Tibial artery (tissue), 4 donors: ENCODE results near the gene CYP3A7.

Experiments
- DNase-seq, 2 donors: peaks; one replicate each; pipeline ENCODE4 v3.0.0-alpha.2; 2019
- H3K27ac ChIP-seq, 2 donors: fragments of 200-600 bp; sonication (generic) in 1 of 2; 1 replicate in 1 of 2; 2 replicates in 1 of 2; pipeline ENCODE4 v1.5.1; 2018 to 2019; ENCODE audit warnings: mild to moderate bottlenecking in 1 of 2
- H3K27me3 ChIP-seq, 2 donors: fragments of 200-600 bp; sonication (generic) in 1 of 2; one replicate each; pipeline versions ENCODE4 v1.5.1 to v1.6.0; 2016 to 2019
- H3K36me3 ChIP-seq, 3 donors: fragments of 200-600 bp; sonication (generic) in 2 of 3; one replicate each; pipeline ENCODE4 v1.5.1; 2016 to 2019; ENCODE audit warnings: mild to moderate bottlenecking in 2 of 3
- H3K4me1 ChIP-seq, 4 donors: fragments of 200-600 bp; sonication (generic) in 2 of 4; 1 replicate in 3 of 4; 2 replicates in 1 of 4; pipeline ENCODE4 v1.5.1; 2016 to 2019
- H3K4me3 ChIP-seq, 2 donors: fragments of 200-600 bp; sonication (generic) in 1 of 2; 1 replicate in 1 of 2; 2 replicates in 1 of 2; pipeline ENCODE4 v1.5.1; 2018 to 2019; ENCODE audit warnings: mild to moderate bottlenecking in 2 of 2
- H3K9me3 ChIP-seq, 3 donors: fragments of 200-600 bp; sonication (generic) in 1 of 3; one replicate each; pipeline ENCODE4 v1.5.1; 2016 to 2019
- CTCF ChIP-seq, 2 experiments: fragments of 200-600 bp in 1 of 2; fragments of 450-650 bp in 1 of 2; IDR thresholded peaks; one replicate each; pipeline ENCODE4 v1.5.1; 2017 to 2019; ENCODE audit warnings: antibody characterized with exemption in 2 of 2, mild to moderate bottlenecking in 1 of 2, moderate library complexity in 1 of 2
- intact Hi-C: fragments of 100-400 bp; cut with DNase I; formaldehyde crosslinking; loops from one replicate; pipeline ENCODE4 v1.15.0; 2023; ENCODE audit warnings: low total_unique reads

CYP3A7 gene

GRCh38 chr7:99674995-99675742 lies 59.8 kb downstream of the CYP3A7 start:
- Histone ChIP-seq H3K4me3 (no peak overlapping the region), H3K9me3 (no peaks in the 10 kb centered on the region), H3K27me3 (no peaks in the 10 kb centered on the region), H3K36me3 (peaks cover 0 to 3% (median 0%) of the 10 kb centered on the region in 3 donors), H3K27ac (no peak overlapping the region), H3K4me1 (no peaks in the 10 kb centered on the region)
- no peak for TF ChIP-seq CTCF (IDR thresholded peaks at IDR 0.05)
- DNase-seq: no peak
- intact Hi-C loops: no loop called here

- no peak for TF ChIP-seq CTCF (IDR thresholded peaks at IDR 0.05)
- Histone ChIP-seq H3K4me3 (no peak overlapping the region), H3K4me1 (no peaks in the 10 kb centered on the region), H3K9me3 (no peaks in the 10 kb centered on the region), H3K27me3 (no peaks in the 10 kb centered on the region), H3K27ac (no peak overlapping the region), H3K36me3 (peaks cover 0 to 10% (median 5%) of the 10 kb centered on the region in 3 donors)
- intact Hi-C loops: no loop called here
- DNase-seq: no peak
Measured at GRCh38 chr7:99672573-99672972, 62.4 kb downstream of the CYP3A7 start.

- intact Hi-C loops: no loop called here
- no peak overlapping the region for H3K4me3 ChIP-seq
- H3K36me3 ChIP-seq: peaks cover 0 to 10% (median 5%) of the 10 kb centered on the region in 3 donors
- H3K9me3 ChIP-seq: no peaks in the 10 kb centered on the region
- no peak for DNase-seq
- no peaks in the 10 kb centered on the region for H3K27me3 ChIP-seq
- H3K27ac ChIP-seq: no peak overlapping the region
- TF ChIP-seq CTCF (IDR thresholded peaks at IDR 0.05): no peak
- no peaks in the 10 kb centered on the region for H3K4me1 ChIP-seq
Measured at GRCh38 chr7:99669782-99670181, 65.2 kb downstream of the CYP3A7 start.

GRCh38 chr7:99668541-99668940 lies 66.5 kb downstream of the CYP3A7 start:
- intact Hi-C loops: no loop called here
- H3K4me3 ChIP-seq: no peak overlapping the region
- H3K9me3 ChIP-seq: no peaks in the 10 kb centered on the region
- no peak for DNase-seq
- no peak overlapping the region for H3K27ac ChIP-seq
- peaks cover 0 to 10% (median 5%) of the 10 kb centered on the region in 3 donors for H3K36me3 ChIP-seq
- H3K27me3 ChIP-seq: no peaks in the 10 kb centered on the region
- no peaks in the 10 kb centered on the region for H3K4me1 ChIP-seq
- TF ChIP-seq CTCF (IDR thresholded peaks at IDR 0.05): no peak

- Histone ChIP-seq H3K4me3 (no peak overlapping the region), H3K4me1 (no peaks in the 10 kb centered on the region), H3K9me3 (no peaks in the 10 kb centered on the region), H3K27me3 (no peaks in the 10 kb centered on the region), H3K36me3 (peaks cover 4 to 10% (median 5%) of the 10 kb centered on the region in 3 donors), H3K27ac (no peak overlapping the region)
- TF ChIP-seq CTCF (IDR thresholded peaks at IDR 0.05): no peak
- no peak for DNase-seq
- intact Hi-C loops: no loop called here
Measured at GRCh38 chr7:99667179-99667578, 67.8 kb downstream of the CYP3A7 start.
